CD4-positive, alpha-beta T cell treated with Interleukin-15 for 1 hour (primary cell): ENCODE results near the gene CDK18.

ENCODE experiments used
- DNase-seq: peaks from one replicate; pipeline ENCODE4 v3.0.0-alpha.2; 2020

CDK18 gene

GRCh38 chr1:205575294-205575885, 70.9 kb downstream of the CDK18 start:
- DNase-seq: no peak

- no peak for DNase-seq
These were observed 71.5 kb downstream of the CDK18 start for GRCh38 chr1:205576011-205576410.

GRCh38 chr1:205576805-205577761, 72.6 kb downstream of the CDK18 start:
- DNase-seq: no peak

GRCh38 chr1:205577874-205578658, 73.6 kb downstream of the CDK18 start:
- DNase-seq: no peak

DNA sequence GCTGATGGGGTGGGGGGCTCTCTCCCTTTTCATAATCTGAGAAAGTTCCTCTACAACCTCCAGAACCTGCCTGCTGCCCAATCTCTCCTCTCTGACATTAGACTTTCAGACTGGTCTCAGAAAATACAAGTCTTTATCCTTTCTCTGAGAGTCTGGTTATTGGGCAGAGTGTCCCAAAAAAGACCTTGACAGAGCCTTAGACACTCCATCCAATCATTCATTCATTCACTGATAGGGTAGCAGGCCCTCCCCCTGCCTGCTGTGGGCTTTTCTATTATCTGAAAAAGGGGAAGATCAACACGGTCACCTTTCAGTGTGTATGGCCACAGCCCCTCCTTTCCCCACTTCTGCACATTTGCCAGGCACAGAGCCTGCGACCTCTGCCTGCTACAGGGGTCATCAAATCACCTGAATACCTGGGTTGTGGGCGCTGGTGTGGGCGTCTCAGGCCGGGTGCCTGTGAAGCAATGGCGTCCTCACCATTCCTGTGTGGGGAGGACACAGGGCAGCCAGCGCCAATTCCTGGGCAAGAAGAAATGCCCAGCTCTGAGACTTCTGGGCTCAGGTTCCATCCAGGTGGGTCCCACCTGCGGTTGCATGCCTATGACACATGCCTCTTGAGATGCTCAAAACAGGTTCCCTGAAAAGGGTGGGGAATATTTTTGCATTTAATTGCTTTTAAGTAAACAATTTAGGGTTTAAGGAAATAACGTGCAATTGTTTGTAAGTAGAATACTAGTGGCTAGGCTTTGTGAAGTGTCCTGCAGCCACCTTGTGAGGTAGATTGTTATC, 74.5 kb downstream of the CDK18 start:
- no peak for DNase-seq

DNA sequence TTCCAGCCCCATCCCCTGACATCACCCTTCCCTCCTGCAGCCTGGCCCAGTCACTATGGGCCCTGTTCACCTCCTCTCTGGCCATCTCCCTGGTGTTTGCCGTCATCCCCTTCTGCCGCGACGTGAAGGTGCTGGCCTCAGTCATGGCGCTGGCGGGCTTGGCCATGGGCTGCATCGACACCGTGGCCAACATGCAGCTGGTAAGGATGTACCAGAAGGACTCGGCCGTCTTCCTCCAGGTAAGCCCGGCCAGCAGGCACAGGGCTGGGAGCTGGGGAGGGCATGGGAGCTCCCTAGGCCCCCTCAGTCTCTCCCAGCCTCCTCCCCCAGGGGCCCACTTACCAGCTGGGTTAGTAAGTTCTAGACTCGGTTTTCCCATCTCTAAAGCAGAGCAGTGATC, 75.2 kb downstream of the CDK18 start:
- DNase-seq: no peak

- no peak for DNase-seq
These were observed 75.9 kb downstream of the CDK18 start for GRCh38 chr1:205580140-205580922.

DNA sequence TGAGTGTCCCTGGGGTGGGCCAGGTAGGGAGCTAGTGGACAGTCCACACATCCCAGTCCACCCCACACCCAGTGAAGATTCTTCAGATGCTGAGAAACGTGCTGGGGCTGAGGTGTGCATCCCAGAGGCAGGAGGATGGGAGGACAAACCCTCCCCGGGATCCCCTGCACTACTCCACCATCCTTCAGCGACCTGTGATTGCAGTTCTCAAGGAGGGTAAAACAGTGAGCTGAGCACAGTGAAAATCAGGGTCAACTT, 76.4 kb downstream of the CDK18 start:
- no peak for DNase-seq

DNA sequence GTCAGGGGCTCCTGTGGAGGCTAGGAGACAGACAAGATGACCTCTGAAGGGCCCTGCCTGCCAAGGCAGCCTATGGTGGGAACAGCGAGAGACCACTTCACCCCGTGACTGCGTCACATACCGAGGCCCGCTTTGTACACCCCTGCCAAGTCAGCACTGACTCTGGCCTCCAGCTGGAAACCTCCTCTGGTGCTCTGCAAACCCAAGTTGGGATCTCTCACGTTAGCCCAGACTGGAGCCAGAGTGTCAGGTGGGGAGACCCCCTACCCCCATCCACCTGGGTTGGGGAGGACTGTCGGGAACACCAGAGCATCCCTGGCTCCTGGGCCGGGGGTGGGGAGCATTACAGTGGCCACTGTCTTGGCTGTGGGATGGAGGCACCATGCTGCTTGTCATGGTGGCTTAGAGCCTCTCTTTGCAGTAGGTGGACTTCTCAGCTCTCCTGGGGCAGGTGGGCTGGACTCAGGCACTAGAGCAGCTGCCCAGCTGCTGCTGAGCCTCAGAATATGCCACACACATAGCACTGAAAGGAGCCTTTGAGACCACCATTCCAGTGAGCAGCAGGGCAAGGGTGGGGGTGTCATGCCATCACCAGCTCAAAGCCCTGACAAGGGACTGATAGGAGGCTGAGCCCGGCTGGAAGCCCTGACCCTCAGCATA, 77.0 kb downstream of the CDK18 start:
- DNase-seq: no peak

DNA sequence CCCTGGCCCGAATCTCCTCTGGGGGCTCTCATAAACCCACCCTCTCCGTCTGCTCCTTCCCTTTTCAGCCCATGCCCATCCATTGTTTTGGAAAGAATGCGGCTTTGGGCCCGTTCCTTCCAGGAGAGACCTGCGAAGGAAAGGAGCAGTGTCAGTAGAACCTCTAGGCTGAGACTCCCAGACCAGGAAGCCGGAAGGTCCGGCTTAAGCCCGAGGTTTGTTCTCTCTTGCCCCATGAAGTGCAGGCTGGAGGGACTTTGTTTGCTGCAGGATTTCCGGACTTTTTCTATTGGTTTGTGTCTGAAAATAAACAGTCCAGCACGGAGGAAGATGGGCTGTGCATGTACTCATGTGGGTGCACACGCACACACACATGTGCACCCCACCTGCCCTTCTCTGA, 77.6 kb downstream of the CDK18 start:
- DNase-seq: no peak
